GM21526 (cell line): Measurements from ENCODE around the gene BMPR1B.

ENCODE experiments used
- ATAC-seq: cut with Tn5 transposase; IDR thresholded peaks from one replicate; pipeline ENCODE4 v1.9.1; 2021; ENCODE audit warnings: moderate library complexity; ENCODE audit not compliant: unreplicated experiment, low FRiP score

The BMPR1B gene

GRCh38 chr4:94895081-94895480 lies 137.3 kb downstream of the BMPR1B start:
- no peak for ATAC-seq

GRCh38 chr4:94897023-94897422 lies 139.3 kb downstream of the BMPR1B start:
- no peak for ATAC-seq

GRCh38 chr4:94905511-94905910 lies 147.8 kb downstream of the BMPR1B start:
- no peak for ATAC-seq

GRCh38 chr4:94909645-94910044 lies 151.9 kb downstream of the BMPR1B start:
- no peak for ATAC-seq

GRCh38 chr4:94911106-94911505 lies 153.4 kb downstream of the BMPR1B start:
- ATAC-seq: no peak

GRCh38 chr4:94912606-94913005 lies 154.9 kb downstream of the BMPR1B start:
- no peak for ATAC-seq

- no peak for ATAC-seq
Measured at GRCh38 chr4:94913316-94913715, 155.6 kb downstream of the BMPR1B start.

GRCh38 chr4:94917146-94917545 lies 159.4 kb downstream of the BMPR1B start:
- no peak for ATAC-seq

GRCh38 chr4:94918543-94918942 lies 160.8 kb downstream of the BMPR1B start:
- ATAC-seq: no peak

- no peak for ATAC-seq
Measured at GRCh38 chr4:94920369-94920768, 162.6 kb downstream of the BMPR1B start.

- ATAC-seq: no peak
Measured at GRCh38 chr4:94924566-94924965, 166.8 kb downstream of the BMPR1B start.

GRCh38 chr4:94925764-94926347 lies 168.1 kb downstream of the BMPR1B start:
- no peak for ATAC-seq

GRCh38 chr4:94926936-94927335 lies 169.2 kb downstream of the BMPR1B start:
- no peak for ATAC-seq

- ATAC-seq: no peak
Measured at GRCh38 chr4:94927696-94928095, 169.9 kb downstream of the BMPR1B start.

- no peak for ATAC-seq
Measured at GRCh38 chr4:94929696-94930095, 171.9 kb downstream of the BMPR1B start.

GRCh38 chr4:94931626-94932025 lies 173.9 kb downstream of the BMPR1B start:
- ATAC-seq: no peak

GRCh38 chr4:94932366-94932765 lies 174.6 kb downstream of the BMPR1B start:
- ATAC-seq: no peak

- no peak for ATAC-seq
Measured at GRCh38 chr4:94933799-94934198, 176.0 kb downstream of the BMPR1B start.

- no peak for ATAC-seq
Measured at GRCh38 chr4:94934201-94934600, 176.4 kb downstream of the BMPR1B start.

GRCh38 chr4:94934864-94935263 lies 177.1 kb downstream of the BMPR1B start:
- ATAC-seq: no peak

- no peak for ATAC-seq
Measured at GRCh38 chr4:94936854-94937253, 179.1 kb downstream of the BMPR1B start.

GRCh38 chr4:94939791-94940519 lies 182.2 kb downstream of the BMPR1B start:
- no peak for ATAC-seq
